Activated CD4-positive, alpha-beta memory T cell treated with anti-CD3 and anti-CD28 coated beads for 36 hours (primary cell): Measurements from ENCODE around the gene THAP11. TPM values are rescaled to one million over a fixed set of nuclear protein-coding genes. Genes with fewer than 3 reads are reported as not detected.
A peak's percentile ranks its signal among the peaks of the same experiment; 100 is the strongest.

Experiments used
- CTCF ChIA-PET: fragments of 350-600 bp; sonication (Branson Sonifier 250); formaldehyde crosslinking; loops from one replicate; lab custom pipeline; 2021; ENCODE audit warnings: antibody characterized with exemption, inconsistent platforms; lab: Charles Lee
- POLR2A ChIA-PET: fragments of 350-600 bp; sonication (Branson Sonifier 250); formaldehyde crosslinking; loops from one replicate; lab custom pipeline; 2021; ENCODE audit warnings: antibody characterized with exemption; lab: Charles Lee
- DNase-seq: peaks from one replicate; pipeline ENCODE4 v3.0.0-alpha.2; 2020
- H3K27ac Mint-ChIP-seq: one replicate; pipeline ENCODE4 v1.8.0; 2021; ENCODE audit warnings: mixed read lengths
- H3K27me3 Mint-ChIP-seq: one replicate; pipeline ENCODE4 v1.8.0; 2021; ENCODE audit warnings: mixed read lengths
- H3K36me3 Mint-ChIP-seq: one replicate; pipeline ENCODE4 v1.8.0; 2021; ENCODE audit warnings: mixed read lengths
- H3K4me1 Mint-ChIP-seq: one replicate; pipeline ENCODE4 v1.8.0; 2021; ENCODE audit warnings: low read depth, mixed read lengths
- H3K4me3 Mint-ChIP-seq: one replicate; pipeline ENCODE4 v1.8.0; 2021; ENCODE audit warnings: mild to moderate bottlenecking, mixed read lengths
- H3K9me3 Mint-ChIP-seq: one replicate; pipeline ENCODE4 v1.8.0; 2021; ENCODE audit warnings: mixed read lengths
- intact Hi-C: fragments of 100-400 bp; cut with micrococcal nuclease; formaldehyde crosslinking; loops from one replicate; pipeline ENCODE4 v1.15.1; 2023
- total RNA-seq, 2 experiments: library from RNA; stranded (reverse); gene quantifications; one replicate each; pipeline ENCODE4 v1.2.3, GENCODE V29; 2021

The THAP11 gene
- total RNA-seq, 2 experiments from 2014 or later: 31.8 to 32.1 TPM

DNA sequence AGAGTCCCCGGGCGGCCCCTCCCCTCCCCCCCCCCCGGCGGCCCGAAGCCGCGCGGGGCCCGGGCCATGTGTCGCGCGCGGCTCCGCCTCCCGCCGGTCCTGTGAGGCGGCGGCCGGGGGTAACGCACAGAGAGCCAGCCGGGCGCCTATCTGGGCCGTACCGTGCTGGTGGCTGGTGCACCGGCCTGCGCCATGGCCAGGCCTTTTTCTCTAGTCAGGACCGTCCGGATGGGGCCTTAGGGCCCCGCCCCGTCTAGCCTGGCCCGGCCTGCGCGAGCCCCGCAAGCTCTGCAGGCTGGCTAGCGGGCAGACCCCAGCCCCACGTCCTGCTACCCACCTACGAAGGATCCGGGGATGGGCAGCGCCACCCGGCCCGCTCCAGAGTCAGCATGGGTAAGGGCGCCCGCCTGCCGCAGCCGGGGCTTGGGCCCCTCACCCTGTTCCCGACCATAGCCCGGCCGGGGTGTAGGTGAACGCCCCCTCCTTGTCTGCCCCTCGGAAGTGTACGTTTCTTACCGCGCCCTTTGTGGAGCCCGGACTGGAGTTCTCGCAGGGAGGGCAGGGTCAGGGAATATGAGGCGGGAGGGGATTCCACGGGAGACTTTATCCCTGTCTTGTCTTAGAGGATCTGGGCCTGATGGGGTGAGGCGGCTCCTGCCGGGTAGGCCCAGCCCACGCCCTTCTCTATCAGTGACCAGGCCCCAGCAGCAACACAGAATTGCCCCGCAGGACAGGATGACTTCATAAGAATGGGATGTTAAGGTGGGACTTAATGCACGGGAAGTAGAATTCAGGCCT is 5.1 kb downstream of the THAP11 start, which contains the start of gene CENPT:
TSS of gene CENPT (minus strand) at position 630 of the 798 bp plus-strand sequence. CDS start 13,834 bp downstream, outside the sequence.
- Mint-ChIP-seq H3K27ac (peak within 1 kb of the TSS; percentile 87), H3K4me3 (peak within 1 kb of the TSS; percentile 88), H3K27me3 (no peaks in the 10 kb centered on the region), H3K36me3 (peaks cover 2% of the 10 kb centered on the region), H3K4me1 (peaks cover 37% of the 10 kb centered on the region), H3K9me3 (no peaks in the 10 kb centered on the region)
- ChIA-PET POLR2A (interaction anchor here (0.6 to 4.4 kb wide), 7 partner anchors 10 to 40 kb away, joined by 3 to 25 read pairs (median 4); partner anchors contain the start of genes EDC4, RANBP10 and TSNAXIP1), CTCF (interaction anchor here (1.2 to 1.8 kb wide), 3 partner anchors 31 to 194 kb away, joined by 3 to 7 read pairs (median 6); partner anchors contain the start of genes RANBP10 and TSNAXIP1)
- peak; percentile 31 for DNase-seq
- intact Hi-C loops: loop anchor here (2.0 to 10.0 kb wide), 2 partner anchors 26 to 182 kb away; partner anchors contain the start of genes ACD, C16orf86, EDC4 and ENKD1

DNA sequence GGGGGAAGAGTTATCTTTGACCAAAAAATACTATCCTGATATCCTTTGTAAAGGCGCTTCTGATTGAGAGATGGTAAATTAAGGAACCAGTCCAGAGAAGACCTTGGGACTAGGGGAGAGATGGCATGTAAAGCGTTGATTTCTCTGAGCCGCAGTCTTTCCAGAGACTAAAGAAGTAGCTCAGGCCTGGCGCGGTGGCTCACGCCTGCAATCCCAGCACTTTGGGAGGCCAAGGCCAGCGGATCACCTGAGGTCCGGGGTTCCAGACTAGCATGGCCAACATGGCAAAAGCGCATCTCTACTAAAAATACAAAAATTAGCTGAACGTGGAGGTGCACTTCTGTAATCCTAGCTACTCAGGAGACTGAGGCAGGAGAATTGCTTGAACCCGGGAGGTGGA is 6.0 kb downstream of the THAP11 start:
- ChIA-PET POLR2A (interaction anchor here (0.8 to 1.2 kb wide), 3 partner anchors 9 to 25 kb away, joined by 3 to 4 read pairs (median 4); partner anchors contain the start of gene EDC4), CTCF (interaction anchor here (1.1 to 1.5 kb wide), 3 partner anchors 32 to 179 kb away, joined by 3 to 7 read pairs (median 4); partner anchors contain the start of genes RANBP10 and TSNAXIP1)
- Mint-ChIP-seq H3K4me3 (peak overlapping the region; percentile 88), H3K9me3 (no peaks in the 10 kb centered on the region), H3K36me3 (peaks cover 2% of the 10 kb centered on the region), H3K4me1 (peaks cover 37% of the 10 kb centered on the region), H3K27me3 (no peaks in the 10 kb centered on the region), H3K27ac (peak overlapping the region; percentile 73)
- no peak for DNase-seq
- intact Hi-C loops: loop anchor here (10.0 kb wide), 1 partner anchor 183 kb away; the partner anchor contains the start of genes ACD, C16orf86, ENKD1 and PARD6A

DNA sequence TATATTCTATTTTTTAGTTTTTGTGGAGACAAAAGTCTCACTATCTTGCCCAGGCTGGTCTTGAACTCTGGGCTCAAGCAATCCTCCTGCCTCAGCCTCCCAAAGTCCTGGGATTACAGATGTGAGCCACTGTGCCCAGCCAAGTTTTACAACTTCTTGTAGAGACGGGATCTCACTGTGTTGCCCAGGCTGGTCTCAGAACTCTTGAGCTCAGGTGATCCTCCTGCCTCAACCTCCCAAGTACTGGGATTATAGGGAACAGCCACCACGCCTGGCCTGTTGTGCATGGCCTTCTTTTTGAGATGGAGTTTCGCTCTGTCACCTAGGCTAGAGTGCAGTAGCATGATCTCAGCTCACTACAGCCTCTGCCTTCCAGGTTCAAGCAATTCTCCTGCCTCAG is 11.6 kb downstream of the THAP11 start:
- Mint-ChIP-seq H3K4me1 (peaks cover 33% of the 10 kb centered on the region), H3K4me3 (no peak overlapping the region), H3K27ac (no peak overlapping the region), H3K36me3 (no peaks in the 10 kb centered on the region), H3K9me3 (no peaks in the 10 kb centered on the region), H3K27me3 (no peaks in the 10 kb centered on the region)
- CTCF ChIA-PET: no interaction called here
- POLR2A ChIA-PET: no interaction called here
- intact Hi-C loops: no loop called here
- no peak for DNase-seq

DNA sequence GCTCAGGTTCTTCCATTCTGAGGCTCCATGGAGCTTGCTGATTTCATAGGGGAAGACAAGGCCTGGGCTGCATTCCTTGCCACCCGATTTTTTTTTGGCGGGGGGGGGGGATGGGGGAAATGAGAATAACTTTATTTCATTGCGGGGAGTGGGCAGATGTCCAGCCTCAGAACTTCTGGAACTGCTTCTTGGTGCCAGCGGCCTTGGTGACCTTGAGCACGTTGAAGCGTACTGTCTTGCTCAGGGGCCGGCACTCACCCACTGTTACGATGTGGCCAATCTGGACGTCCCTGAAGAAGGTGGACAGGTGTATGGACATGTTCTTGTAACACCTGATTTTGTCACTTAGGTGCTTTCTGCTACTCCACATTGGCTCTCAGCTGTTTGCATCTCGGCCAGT is 13.7 kb downstream of the THAP11 start:
- Mint-ChIP-seq H3K27me3 (no peaks in the 10 kb centered on the region), H3K36me3 (no peaks in the 10 kb centered on the region), H3K27ac (no peak overlapping the region), H3K4me3 (no peak overlapping the region), H3K9me3 (no peaks in the 10 kb centered on the region), H3K4me1 (peaks cover 28% of the 10 kb centered on the region)
- ChIA-PET POLR2A (no interaction called here), CTCF (interaction anchor here (1.1 to 1.8 kb wide), 2 partner anchors 39 to 56 kb away, joined by 3 to 4 read pairs; no protein-coding TSS in a partner anchor)
- intact Hi-C loops: no loop called here
- no peak for DNase-seq

DNA sequence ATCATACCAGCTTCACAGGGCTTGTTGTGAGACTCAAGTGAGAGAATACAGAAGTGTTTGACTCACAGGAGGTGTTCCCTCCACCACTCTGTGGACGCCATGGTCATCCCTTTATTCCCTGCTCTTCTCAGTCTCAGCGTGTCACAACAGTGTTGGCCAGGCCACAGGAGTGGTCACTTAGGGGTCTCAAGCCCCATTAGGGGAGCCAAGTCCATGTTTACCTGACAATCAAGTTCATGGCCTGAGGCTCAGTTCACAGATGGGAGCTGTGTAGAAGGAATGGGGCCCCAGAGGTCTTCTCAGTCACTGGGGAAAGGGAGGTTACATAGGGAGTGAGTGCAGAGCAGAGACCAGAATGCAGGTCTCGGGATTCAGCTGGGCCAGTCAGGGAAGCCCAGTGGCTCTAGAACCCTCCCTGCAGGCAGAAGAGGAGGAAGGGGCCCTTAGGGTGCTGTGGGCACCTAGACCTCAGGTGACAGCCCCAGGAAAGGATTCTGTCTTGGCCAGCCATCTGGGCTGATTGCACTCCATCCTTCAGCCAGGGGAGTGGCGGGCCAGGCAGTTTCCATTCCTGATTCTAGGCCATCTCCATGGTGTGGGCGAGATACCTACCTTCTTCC is 14.9 kb downstream of the THAP11 start:
- ChIA-PET POLR2A (interaction anchor here (1.1 kb wide), 1 partner anchor 9 kb away, joined by 4 read pairs; the partner anchor contains the start of gene CENPT), CTCF (interaction anchor here (0.7 to 2.2 kb wide), 6 partner anchors 9 to 229 kb away, joined by 3 to 8 read pairs (median 3); partner anchors contain the start of gene NRN1L)
- no peak overlapping the region for H3K27ac Mint-ChIP-seq
- no peaks in the 10 kb centered on the region for H3K9me3 Mint-ChIP-seq
- no peaks in the 10 kb centered on the region for H3K27me3 Mint-ChIP-seq
- H3K4me1 Mint-ChIP-seq: peaks cover 37% of the 10 kb centered on the region
- DNase-seq: no peak
- no peak overlapping the region for H3K4me3 Mint-ChIP-seq
- no peaks in the 10 kb centered on the region for H3K36me3 Mint-ChIP-seq
- intact Hi-C loops: no loop called here

DNA sequence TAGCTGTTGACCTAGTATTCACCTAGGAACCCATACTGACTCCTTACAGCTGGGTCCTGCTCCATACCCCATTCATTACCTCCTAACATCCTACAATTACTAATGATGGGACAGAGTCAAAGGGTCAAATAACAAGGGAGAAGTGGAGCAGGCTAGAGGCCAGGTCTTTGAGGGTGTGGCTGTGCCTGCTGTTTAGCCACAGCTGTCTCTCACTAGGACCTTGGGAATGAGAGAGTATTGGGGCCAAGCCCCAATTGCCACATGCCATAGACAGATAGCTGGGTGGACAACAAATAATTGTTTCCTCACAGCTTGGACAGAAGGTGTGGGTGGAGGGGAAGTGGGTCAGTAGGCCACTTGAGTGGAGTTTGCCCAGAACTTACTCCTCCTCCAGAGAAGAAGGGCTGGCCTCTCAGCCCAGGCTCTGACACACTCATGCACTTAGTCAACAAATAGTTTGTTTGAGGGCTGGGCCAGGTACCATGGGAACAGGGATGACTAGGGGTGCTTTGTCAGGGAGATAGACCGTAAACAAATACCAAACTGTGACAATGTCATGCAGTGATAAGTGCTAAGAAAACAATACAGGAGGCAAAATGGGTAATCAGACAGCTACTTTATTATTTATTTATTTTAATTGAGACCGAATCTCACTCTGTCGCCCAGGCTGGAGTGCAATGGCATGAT is 15.6 kb downstream of the THAP11 start:
- H3K27ac Mint-ChIP-seq: peak overlapping the region; percentile 3
- H3K36me3 Mint-ChIP-seq: no peaks in the 10 kb centered on the region
- intact Hi-C loops: no loop called here
- H3K9me3 Mint-ChIP-seq: no peaks in the 10 kb centered on the region
- ChIA-PET CTCF (interaction anchor here (0.7 to 2.2 kb wide), 6 partner anchors 8 to 228 kb away, joined by 3 to 8 read pairs (median 3); partner anchors contain the start of gene NRN1L), POLR2A (interaction anchor here (1.1 kb wide), 1 partner anchor 10 kb away, joined by 4 read pairs; the partner anchor contains the start of gene CENPT)
- peak; percentile 63 for DNase-seq
- no peaks in the 10 kb centered on the region for H3K27me3 Mint-ChIP-seq
- no peak overlapping the region for H3K4me3 Mint-ChIP-seq
- peaks cover 38% of the 10 kb centered on the region for H3K4me1 Mint-ChIP-seq

DNA sequence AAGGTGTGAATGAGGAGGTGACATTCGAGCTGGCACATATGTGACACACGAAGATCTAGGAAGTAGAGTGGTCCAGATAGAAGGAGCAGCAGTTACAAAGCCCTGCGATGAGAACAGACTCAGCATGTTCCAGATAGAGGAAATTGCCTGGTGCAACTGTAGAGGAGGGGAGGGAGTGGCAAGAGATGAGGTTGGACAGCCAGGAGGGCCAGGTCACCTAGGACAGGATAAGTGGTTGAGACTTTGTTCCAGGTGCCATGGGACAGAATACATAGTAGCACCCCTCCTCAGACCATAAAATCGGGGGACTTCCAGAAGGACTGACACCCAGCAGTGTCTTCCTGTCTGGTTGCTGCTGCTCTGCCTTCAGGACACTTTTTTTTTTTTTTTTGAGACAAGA is 16.4 kb downstream of the THAP11 start:
- POLR2A ChIA-PET: interaction anchor here (0.6 kb wide), 1 partner anchor 28 kb away, joined by 4 read pairs; no protein-coding TSS in a partner anchor
- H3K27ac Mint-ChIP-seq: peak overlapping the region; percentile 9

DNA sequence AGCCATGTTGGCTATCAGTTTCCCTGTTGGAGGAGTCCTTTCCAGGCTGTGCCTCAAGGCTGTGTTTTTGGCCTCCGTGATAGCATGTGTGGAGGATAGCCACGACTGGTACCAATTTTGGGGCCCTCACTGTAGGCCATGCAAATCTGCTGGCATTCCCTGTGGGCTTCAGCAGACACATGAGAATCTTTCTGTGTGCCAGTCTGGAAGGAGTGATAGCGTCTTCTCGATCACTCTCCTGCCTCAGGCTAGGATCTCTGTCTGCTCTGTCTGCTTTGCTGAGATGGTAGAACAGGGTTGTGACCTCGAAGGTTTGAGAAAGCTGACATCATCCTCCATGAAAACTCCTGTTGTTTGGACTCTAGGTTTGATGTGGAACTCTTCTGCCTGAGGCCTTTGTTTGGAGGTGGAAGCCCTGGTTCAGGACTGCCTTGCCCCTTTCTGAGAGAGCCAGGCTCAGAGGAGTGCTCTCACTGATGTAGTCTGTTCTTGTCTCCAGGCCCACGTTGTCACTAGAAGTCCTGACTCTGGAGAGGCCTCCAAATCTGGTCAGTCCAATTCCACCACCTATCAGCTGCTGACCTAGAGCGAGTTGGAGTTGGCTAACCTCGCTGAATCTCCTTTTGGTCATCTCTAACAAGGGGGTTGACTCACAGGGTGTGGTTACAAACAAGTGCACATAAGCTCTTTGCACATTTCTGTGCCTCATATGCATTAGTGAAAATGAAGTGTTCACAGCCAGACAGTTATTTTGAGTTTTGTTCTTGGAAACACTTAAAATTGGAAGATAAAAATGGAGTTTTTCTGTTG is 18.7 kb downstream of the THAP11 start:
- Mint-ChIP-seq H3K27me3 (no peaks in the 10 kb centered on the region), H3K9me3 (no peaks in the 10 kb centered on the region), H3K4me3 (no peak overlapping the region), H3K4me1 (peaks cover 32% of the 10 kb centered on the region), H3K27ac (no peak overlapping the region), H3K36me3 (peaks cover 8% of the 10 kb centered on the region)
- POLR2A ChIA-PET: no interaction called here
- intact Hi-C loops: no loop called here
- no peak for DNase-seq
- CTCF ChIA-PET: interaction anchor here (0.6 to 3.4 kb wide), 4 partner anchors 23 to 68 kb away, joined by 3 to 20 read pairs (median 3); no protein-coding TSS in a partner anchor

More for the DNA sequence above, 16.4 kb downstream of the THAP11 start:
- Mint-ChIP-seq H3K9me3 (no peaks in the 10 kb centered on the region), H3K36me3 (no peaks in the 10 kb centered on the region), H3K27me3 (no peaks in the 10 kb centered on the region), H3K4me1 (peaks cover 38% of the 10 kb centered on the region), H3K4me3 (no peak overlapping the region)
- CTCF ChIA-PET: interaction anchor here (1.4 to 2.2 kb wide), 2 partner anchors 7 to 42 kb away, joined by 3 to 8 read pairs; no protein-coding TSS in a partner anchor
- DNase-seq: no peak
- intact Hi-C loops: no loop called here

DNA sequence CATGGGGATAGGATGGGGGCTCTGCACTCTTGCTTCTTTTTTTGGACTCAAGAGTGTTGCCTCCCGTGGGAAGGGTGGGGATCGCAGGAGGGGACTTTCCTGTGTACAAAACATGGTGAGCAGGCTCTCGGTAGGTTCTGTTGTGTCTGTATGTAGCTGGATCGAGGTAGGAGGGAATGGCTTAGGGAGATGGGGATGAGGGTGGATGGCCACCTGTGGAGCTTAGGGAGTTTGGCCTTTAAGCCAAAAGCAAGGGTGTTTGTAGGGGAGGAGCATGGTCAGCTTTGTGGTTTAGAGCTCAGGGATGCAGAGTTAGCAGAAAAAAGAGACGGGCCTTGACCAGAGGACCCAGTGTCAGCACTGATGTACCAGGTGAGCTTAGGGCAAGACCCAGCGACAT is 19.8 kb downstream of the THAP11 start:
- no peak overlapping the region for H3K4me3 Mint-ChIP-seq
- H3K4me1 Mint-ChIP-seq: peaks cover 26% of the 10 kb centered on the region
- H3K9me3 Mint-ChIP-seq: no peaks in the 10 kb centered on the region
- H3K36me3 Mint-ChIP-seq: peaks cover 13% of the 10 kb centered on the region
- DNase-seq: no peak
- intact Hi-C loops: no loop called here
- ChIA-PET CTCF (interaction anchor here (0.6 to 3.4 kb wide), 4 partner anchors 22 to 67 kb away, joined by 3 to 20 read pairs (median 8); no protein-coding TSS in a partner anchor), POLR2A (no interaction called here)
- no peak overlapping the region for H3K27ac Mint-ChIP-seq
- no peaks in the 10 kb centered on the region for H3K27me3 Mint-ChIP-seq
